Spinal cord (tissue), 10 donors: ENCODE data around the gene DLX2. TPM values are rescaled to one million over a fixed set of nuclear protein-coding genes. Genes with fewer than 3 reads are reported as not detected.

Experiments used
- DNase-seq, 6 donors: peaks; one replicate each; pipeline versions ENCODE4 v3.0.0 to v3.0.0-alpha.2; 2013 to 2015; ENCODE audit warnings: low spot score in 6 of 6, low read depth in 4 of 6
- H3K27ac ChIP-seq: one replicate; pipeline ENCODE4 v1.5.1; 2013; ENCODE audit warnings: low read depth, low read length, control low read depth
- H3K27me3 ChIP-seq: one replicate; pipeline ENCODE4 v1.6.1; 2013; ENCODE audit warnings: low read length; ENCODE audit not compliant: control insufficient read depth, insufficient read depth
- H3K36me3 ChIP-seq: one replicate; pipeline ENCODE4 v1.6.1; 2013; ENCODE audit warnings: low read length; ENCODE audit not compliant: control insufficient read depth, insufficient read depth
- H3K4me1 ChIP-seq: one replicate; pipeline ENCODE4 v1.6.1; 2013; ENCODE audit warnings: low read length; ENCODE audit not compliant: control insufficient read depth, insufficient read depth
- H3K4me3 ChIP-seq: one replicate; pipeline ENCODE4 v1.5.1; 2013; ENCODE audit warnings: low read depth, low read length, control low read depth
- H3K9me3 ChIP-seq: one replicate; pipeline ENCODE4 v1.6.1; 2013; ENCODE audit warnings: low read length; ENCODE audit not compliant: control insufficient read depth, insufficient read depth
- WGBS: methylation state at CpG from one replicate; pipeline ENCODE4 v1.1.5; 2013; ENCODE audit warnings: missing lambda C conversion rate; ENCODE audit not compliant: insufficient coverage; 5-methylcytosine and 5-hydroxymethylcytosine counted together
- polyA plus RNA-seq, 2 donors: library from polyadenylated mRNA; unstranded; fragments of 120-200 nt; gene quantifications; one replicate each; pipeline ENCODE4 v1.2.1, GENCODE V29; 2013; ENCODE audit not compliant: insufficient read length in 2 of 2
- total RNA-seq, 2 donors: library from RNA; depleted of rRNA in 1 of 2; stranded (reverse); fragments of 120-200 nt in 1 of 2; fragments of >200 nt in 1 of 2; gene quantifications; one replicate each; pipeline versions ENCODE4 v1.2.3 to v1.2.4, GENCODE V29; 2013 to 2014
- donor health status: healthy.

DLX2 gene
- total and polyA plus RNA-seq, 4 donors = 0.28 TPM; not detected in 3

DNA sequence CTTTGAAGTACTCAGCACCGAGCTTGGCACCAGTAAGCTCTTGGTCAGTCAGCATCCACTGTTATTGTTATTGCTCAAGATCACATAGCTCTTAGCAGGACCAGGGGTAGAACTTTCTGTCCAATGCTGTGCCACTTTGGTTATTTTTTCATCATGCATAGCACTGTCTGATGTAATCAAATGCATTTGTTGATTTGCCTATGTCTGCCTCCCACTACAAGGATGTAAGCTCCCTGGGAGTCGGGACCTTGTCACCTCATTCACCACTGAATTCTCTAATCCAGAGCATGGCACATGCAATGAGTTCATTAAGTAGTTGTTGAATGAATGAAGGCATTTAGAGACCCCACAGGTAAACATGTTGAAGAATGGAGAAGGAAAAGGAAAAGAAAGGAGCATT is 46.4 kb downstream of the DLX2 start:
- Histone ChIP-seq H3K9me3 (no peaks in the 10 kb centered on the region), H3K27ac (no peak overlapping the region), H3K4me1 (no peaks in the 10 kb centered on the region), H3K27me3 (no peaks in the 10 kb centered on the region), H3K4me3 (no peak overlapping the region), H3K36me3 (no peaks in the 10 kb centered on the region)
- DNase-seq = no peak
- WGBS = 90% methylated on average over 1 of the region's 2 CpGs

DNA sequence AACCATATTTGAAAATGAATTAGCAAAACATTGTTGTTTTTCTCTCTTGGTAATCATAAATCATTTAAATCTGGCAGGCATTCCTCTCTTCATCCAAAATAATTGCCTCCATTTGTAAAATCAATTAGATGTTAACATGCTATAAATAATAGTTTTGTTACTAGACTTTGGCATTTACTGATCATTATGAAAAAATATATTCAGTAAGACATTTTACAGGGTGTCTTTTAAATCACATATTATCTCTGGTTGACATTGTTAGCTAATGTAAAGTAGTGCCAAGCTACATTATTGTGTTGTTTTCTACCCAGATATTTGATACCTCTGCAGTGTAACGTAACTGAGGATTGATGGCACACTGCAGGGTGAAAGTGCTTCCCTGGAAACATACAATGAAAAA is 49.2 kb downstream of the DLX2 start:
- H3K4me3 ChIP-seq = no peak overlapping the region
- no CpG with 5 or more reads among the region's 1 CpG for WGBS
- H3K36me3 ChIP-seq = no peaks in the 10 kb centered on the region
- H3K4me1 ChIP-seq = no peaks in the 10 kb centered on the region
- H3K27ac ChIP-seq = no peak overlapping the region
- no peaks in the 10 kb centered on the region for H3K9me3 ChIP-seq
- no peaks in the 10 kb centered on the region for H3K27me3 ChIP-seq
- no peak for DNase-seq

DNA sequence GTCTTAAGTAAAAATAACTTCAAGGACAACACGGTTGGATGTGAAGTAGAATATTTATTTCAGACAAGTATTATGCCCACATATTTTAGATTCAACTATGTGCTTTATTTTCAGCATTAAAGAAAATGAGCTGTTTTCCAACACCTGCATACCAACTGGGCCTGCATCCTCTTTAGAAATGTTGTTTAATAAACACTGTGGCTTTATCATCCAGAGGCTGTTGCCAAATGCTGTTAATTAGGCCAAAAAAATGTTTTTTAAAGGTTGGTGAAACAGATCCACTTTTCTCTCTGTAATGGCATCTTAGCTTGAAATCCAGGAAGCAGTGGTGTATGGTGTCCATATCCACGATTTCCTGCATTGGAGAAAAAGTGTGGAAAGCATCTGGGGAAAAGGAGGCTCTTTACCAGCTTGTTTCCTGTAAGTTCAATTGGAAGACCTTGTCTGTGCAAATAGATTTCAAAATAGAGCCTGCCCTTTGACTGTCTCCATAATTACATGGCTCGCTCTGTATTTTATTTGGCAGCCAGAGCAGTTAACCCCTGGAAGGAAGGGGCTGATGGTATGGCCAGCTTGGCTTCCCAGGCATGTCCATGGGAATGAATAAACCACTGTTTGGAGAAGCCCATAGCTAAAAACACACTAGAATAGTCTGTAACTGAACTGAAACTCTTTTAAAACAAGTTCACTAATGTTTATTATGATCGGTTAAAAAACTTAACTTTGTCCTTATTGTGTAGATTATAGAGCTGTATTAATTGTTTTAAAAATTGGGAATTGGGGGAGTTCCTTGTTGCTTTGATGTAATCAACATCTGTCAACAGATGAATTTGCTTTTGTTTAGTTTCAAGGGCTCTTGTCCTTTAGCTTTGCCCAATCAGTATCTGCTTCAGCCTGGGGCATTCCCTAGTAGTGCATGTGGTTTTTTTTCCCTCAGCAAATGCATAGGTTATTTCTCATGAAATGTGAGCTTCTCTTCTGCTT is 50.4 kb downstream of the DLX2 start:
- Histone ChIP-seq H3K36me3 (no peaks in the 10 kb centered on the region), H3K27ac (no peak overlapping the region), H3K27me3 (no peaks in the 10 kb centered on the region), H3K4me3 (no peak overlapping the region), H3K9me3 (no peaks in the 10 kb centered on the region), H3K4me1 (no peaks in the 10 kb centered on the region)
- 0% methylated on average over 1 of the region's 4 CpGs for WGBS
- DNase-seq = peak in 2 of 6 donors; percentile 14 to 46

DNA sequence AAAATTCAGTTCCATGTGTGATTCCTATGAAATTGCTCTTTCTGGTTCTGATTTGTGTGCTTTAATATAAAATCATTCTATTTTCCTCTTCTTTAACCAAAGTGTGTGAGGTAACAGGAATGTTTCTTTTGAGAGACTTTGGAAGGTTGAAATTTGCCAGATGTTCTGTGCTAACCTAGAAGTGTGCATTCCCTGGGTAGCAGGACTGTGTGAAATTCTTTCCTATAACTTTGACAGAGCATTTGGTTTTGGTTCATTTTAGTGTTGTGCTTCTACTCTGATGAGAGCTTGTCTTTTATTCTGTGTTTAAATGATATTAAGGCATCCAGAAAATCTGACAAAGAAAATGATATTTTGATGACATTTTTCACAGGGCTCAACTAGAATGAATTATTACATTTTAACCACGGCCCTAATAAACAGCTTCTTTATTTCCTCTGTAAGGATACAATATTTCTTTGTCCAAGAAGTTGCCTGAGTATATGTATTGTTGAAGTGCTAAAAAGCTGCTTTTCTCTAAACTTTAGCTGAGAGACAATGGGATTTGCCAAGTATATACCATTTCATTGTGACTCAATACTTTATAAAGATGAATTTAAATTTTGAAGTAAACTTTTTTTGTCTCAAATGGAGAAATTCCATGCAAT is 52.1 kb downstream of the DLX2 start:
- no peaks in the 10 kb centered on the region for H3K27me3 ChIP-seq
- WGBS = no CpG with 5 or more reads among the region's 1 CpG
- no peaks in the 10 kb centered on the region for H3K4me1 ChIP-seq
- no peaks in the 10 kb centered on the region for H3K36me3 ChIP-seq
- no peak overlapping the region for H3K4me3 ChIP-seq
- no peak for DNase-seq
- H3K9me3 ChIP-seq = no peaks in the 10 kb centered on the region
- H3K27ac ChIP-seq = no peak overlapping the region

DNA sequence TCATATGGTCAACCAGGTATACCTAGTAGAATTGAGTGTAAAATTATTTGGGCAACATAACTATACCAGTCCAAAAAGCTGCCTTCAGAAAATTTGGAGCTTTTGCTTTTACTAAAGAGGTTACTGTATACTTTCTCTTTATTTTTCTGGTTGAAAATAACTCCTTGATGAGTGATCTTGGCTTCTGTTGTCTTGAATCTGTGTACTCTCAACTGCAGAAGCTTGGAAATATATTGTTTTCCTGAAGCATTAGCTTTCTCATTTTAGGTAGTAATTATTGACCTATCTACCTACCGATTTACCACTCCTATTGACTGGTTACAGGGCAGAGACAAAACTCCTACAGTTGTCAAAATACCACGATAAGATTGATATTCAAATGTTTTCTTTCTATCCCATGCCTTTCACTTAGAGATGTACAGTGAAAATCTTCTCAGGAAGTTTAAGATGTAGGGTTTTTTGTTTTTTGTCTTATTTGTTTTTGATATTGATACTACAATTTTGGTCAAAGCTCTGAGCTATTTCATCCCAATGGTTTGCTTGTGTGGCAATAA is 53.1 kb downstream of the DLX2 start:
- Histone ChIP-seq H3K9me3 (no peaks in the 10 kb centered on the region), H3K4me3 (no peak overlapping the region), H3K4me1 (no peaks in the 10 kb centered on the region), H3K36me3 (no peaks in the 10 kb centered on the region), H3K27me3 (no peaks in the 10 kb centered on the region), H3K27ac (no peak overlapping the region)
- no CpG with 5 or more reads among the region's 2 CpGs for WGBS
- no peak for DNase-seq

Other genes starting within 250 kb of the DLX2 start
- gene SLC25A12, start 208.7 kb downstream of the DLX2 start, total RNA-seq = 10 to 100 TPM; 35.9 to 87.9 TPM
- 10 to 100 TPM; 51.7 to 57.3 TPM for gene SLC25A12, start 208.7 kb downstream of the DLX2 start, polyA plus RNA-seq
- 10 to 100 TPM; 46.2 to 53.5 TPM for gene HAT1, start 180.4 kb downstream of the DLX2 start, total RNA-seq
- gene HAT1, start 180.4 kb downstream of the DLX2 start, polyA plus RNA-seq = 10 to 100 TPM; 39.3 to 46.9 TPM
- 10 to 100 TPM in 1 of 2 donors, 1 to 10 TPM in 1; 9.6 to 13.0 TPM for gene METAP1D, start 102.9 kb downstream of the DLX2 start, total RNA-seq
- gene METAP1D, start 102.9 kb downstream of the DLX2 start, polyA plus RNA-seq = 10 to 100 TPM; 10.1 to 10.6 TPM
- gene DLX1, start 17.4 kb downstream of the DLX2 start, total RNA-seq = under 1 TPM in 1 of 2 donors, not detected in 1; 0.61 TPM
- under 1 TPM; 0.14 to 0.29 TPM for gene DLX1, start 17.4 kb downstream of the DLX2 start, polyA plus RNA-seq